Left renal pelvis (tissue), 4 donors: ENCODE measurements around the gene VIM. TPM values are rescaled to one million over a fixed set of nuclear protein-coding genes. Genes with fewer than 3 reads are reported as not detected.
A peak's percentile ranks its signal among the peaks of the same experiment; 100 is the strongest.

Experiments
- DNase-seq, 4 donors: peaks; one replicate each; pipeline ENCODE4 v3.0.0-alpha.2; 2013; ENCODE audit warnings: low read depth in 4 of 4, low spot score in 3 of 4
- polyA plus RNA-seq, 4 donors: library from polyadenylated mRNA; unstranded; fragments of 120-200 nt; gene quantifications; one replicate each; pipeline ENCODE4 v1.2.1, GENCODE V29; 2013; ENCODE audit not compliant: insufficient read length in 4 of 4

The VIM gene
- polyA plus RNA-seq, 4 donors, result 1,207 to 2,290 (median 1,301) TPM

DNA sequence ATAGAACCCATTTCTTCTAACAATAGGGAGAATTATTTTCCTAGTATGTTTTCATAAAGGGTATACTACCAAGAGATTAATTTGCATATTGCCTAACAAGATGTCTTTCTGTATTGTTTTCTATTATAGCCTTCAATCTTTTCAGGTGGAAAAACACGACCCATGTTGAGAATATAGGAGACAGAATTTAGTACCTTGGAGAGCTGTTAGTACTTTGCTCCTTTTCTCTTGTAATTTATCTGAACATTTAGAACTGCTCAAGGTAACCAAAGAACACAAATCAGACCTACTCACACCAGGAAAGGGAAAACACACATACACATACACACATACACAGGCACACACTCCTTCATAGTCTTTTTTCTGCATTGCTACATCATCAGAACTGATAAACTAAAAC, 18.7 kb upstream of the VIM start:
- no peak for DNase-seq

DNA sequence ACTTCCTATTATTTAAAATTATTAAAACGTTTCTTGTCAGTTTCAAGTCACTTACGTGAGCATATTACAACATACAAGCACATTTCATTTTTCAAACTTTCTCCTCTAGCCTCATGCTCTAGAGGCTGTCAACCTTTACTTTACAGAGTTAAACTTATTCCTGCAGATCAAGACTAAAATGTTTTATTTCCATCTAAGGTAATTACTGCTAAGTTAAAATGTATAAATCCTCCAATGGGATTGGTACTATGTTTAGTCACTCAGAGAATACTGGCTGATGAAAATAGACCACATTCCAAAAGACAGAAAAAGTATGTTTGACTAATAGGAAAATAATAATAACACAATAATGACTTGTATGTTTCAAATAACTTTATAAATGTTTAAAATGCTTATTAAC, 18.2 kb upstream of the VIM start:
- DNase-seq, result no peak

- DNase-seq, result no peak
These were observed 17.7 kb upstream of the VIM start for GRCh38 chr10:17210361-17210760.

DNA sequence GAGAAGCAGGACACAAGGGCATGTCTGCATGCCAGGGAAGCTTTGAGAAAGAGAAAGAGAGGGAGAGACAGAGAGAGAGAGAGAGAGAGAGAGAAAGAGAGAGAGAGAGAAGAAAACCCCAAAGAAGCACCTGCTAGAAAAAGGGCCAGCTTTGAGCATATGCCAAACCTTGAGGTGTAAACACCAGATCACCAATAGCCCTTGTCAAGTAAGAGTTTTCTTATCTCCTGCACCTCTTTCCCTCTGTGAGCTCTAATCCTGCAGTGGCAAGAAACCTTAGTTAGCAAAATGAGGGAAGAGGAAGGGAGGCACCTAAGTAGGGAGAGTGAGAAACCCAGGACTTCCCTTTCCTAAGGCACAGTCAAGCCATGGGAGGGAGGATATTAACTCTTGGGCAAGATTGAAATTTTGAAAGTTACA, 15.2 kb upstream of the VIM start:
- DNase-seq, result no peak

DNA sequence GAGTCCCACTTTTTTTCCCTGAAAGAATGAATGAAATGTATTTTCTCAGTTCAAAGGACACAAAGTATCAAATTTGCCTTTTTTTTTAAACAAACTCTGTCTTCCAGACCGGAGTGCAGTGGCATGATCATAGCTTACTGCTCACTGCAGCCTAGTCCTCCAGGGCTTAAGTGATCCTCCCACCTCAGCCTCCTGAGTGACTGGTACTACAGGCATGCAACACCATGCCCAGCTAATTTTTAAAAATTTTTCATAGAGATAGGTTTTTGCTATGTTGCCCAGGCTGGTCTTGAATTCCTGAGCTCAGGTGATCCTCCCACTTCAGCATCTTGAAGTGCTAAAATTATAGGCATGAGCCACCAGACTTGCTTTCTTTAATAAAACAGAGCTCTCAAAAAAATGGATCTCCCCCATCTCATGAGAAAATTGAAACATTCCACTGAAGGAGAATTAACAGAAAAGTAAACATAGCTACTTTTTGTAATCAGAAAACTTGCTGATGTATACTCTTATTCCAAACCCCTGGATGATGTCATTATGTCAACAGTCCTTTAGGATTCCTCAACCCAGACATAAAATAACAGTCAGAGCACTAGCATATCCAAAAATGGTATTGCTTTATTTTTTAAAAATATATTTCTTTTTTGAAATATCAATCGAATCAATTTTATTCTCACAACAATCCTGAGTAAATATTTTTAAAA, 14.2 kb upstream of the VIM start:
- no peak for DNase-seq

DNA sequence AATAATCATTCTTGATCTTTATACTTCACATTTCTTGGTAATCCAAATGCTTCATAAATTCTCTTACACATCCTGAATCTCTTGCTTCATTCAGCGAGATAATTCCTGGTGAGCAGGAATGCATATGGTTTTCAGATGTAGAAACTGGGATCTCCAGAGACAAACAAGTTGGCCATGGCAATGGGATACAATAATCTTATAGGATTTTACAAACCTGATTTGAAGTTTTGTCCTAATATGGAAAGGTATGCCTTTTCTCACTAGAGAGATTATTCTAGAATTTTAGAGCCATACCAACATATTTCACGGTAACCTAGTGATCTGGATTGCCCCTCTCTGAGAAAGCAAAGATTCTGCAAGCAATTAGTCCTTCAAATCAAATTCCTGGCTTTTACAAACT, 13.5 kb upstream of the VIM start:
- no peak for DNase-seq

- no peak for DNase-seq
These were observed 12.9 kb upstream of the VIM start for GRCh38 chr10:17214971-17215781.

GRCh38 chr10:17215782-17216122, 12.3 kb upstream of the VIM start:
- DNase-seq, result no peak

DNA sequence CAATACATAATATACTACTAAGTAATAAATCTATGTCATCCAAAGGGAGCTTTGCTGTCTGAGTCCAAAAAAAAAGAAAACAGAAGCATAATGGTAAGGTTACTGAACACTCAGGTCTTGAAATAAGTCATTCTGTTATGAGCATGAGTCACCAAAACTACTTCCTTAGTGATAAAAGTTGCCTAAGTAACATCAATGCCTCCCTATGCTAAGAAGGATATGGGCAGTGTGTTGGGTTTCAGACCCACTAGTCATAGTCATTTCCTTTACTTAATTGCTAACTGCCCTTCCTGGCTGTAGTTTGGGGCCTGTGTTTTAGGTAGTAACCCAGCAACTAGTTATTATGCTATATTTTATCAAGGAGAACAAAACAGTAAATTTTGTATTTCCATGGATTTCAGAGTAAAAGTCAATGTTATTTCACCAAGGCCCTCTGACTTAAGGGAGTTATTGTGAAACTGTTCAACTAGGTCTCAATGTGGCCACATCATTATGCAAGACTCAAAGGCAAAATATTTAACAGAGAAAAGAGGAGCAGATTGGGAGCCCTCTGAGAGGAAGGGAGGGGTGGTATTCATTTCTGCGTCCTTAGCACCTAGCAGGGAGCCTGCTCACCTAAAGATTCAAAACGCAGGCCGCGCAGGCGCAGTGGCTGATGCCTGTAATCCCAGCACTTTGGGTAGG, 11.7 kb upstream of the VIM start:
- DNase-seq, result no peak

- DNase-seq, result no peak
These were observed 11.1 kb upstream of the VIM start for GRCh38 chr10:17216901-17217395.

GRCh38 chr10:17217631-17218232, 10.3 kb upstream of the VIM start:
- no peak for DNase-seq

DNA sequence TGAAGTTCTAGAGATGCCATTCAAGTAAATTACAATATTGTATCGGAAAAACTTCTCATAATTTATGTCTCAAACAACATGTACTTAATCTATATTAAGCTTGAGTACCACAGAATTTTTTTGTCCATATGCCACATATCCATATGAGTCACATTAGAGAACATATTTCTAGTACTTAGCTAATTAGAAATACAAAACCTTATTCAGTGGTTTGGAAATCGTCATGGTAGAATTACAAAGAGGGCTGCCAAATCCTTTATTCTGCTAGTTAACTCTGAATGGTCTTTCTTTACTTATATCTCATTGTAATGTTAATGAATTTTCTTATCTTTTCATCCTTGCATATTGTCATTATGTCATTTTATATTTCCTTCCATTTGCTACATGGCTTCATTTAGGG, 9.0 kb upstream of the VIM start:
- DNase-seq, result no peak

DNA sequence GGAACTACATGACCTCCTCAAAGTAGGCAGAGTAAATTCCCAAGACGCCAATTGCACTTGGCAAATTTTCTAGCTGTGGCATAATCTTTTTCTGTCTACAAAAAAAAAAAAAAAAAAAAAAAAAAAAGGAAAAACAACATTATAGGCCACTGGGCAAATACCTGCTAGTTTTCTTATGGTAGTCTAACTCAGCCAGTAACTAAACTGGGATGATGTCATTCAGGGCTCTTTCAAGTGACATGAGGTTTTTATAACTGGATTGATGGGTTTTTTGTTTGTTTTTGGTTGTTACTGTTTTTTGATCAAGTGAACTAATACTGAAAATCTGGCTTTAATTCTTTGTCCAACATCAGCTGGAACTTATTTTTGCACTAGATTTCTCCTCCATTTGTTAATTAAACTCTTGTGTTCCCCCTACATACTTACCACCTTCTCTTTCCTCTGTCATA, 7.4 kb upstream of the VIM start:
- DNase-seq, result no peak

DNA sequence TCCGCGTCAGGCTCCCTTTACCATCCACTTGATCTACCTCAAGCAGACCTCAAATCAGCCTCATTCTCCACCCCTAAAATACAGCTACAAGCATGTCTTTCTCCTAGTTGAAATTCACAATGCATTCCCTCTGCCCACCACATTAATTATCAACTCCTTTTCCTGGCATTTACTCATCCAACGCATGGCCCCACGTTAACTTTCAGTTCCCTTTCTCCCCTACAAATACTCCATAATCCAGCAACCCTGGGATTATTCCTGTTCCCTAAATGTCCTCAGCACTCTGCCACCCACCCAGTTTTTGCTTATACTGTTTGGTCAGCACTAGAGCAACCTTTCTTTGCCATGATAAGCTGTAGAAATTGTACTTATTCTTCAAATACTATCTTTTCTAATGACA, 5.7 kb upstream of the VIM start:
- no peak for DNase-seq

DNA sequence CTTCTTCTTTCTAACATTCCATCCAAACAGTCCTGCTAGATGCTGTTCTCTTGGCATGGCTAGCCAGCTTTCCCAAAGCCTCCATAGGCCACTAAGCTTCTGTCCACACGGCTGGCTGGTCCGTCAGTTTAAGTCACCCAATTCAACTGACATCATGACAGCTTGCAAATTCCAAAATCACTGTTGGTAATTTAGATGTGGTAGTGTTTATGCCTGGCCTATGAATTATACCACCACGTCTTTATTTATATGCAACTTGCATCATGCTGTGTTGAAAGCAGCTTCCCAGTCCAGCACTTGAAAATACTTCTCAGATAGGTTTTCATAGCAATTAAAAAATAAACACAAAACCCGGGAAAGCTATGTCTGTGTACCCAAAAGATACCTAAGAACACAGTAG, 2.2 kb upstream of the VIM start:
- no peak for DNase-seq

DNA sequence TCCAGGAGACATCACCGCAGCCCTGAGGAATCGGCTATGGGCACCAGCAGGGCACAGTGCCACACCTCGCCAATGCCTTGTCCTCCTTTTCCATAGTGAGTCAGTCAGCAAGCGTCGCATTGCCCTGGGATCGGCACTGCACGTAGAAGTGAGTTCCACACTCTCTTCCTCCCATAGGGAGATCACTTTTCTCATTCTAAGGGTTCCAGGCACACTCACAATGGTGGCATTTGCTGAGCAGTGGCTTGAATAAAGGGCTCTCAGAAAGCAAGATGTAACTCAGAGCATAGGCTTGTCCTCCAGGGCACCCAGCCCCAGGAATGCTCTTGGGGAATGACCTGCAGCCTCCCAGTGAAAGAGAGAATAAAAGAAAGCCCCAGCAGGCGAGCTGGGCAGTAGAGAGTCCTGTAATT, 1.1 kb upstream of the VIM start:
- DNase-seq, result no peak

DNA sequence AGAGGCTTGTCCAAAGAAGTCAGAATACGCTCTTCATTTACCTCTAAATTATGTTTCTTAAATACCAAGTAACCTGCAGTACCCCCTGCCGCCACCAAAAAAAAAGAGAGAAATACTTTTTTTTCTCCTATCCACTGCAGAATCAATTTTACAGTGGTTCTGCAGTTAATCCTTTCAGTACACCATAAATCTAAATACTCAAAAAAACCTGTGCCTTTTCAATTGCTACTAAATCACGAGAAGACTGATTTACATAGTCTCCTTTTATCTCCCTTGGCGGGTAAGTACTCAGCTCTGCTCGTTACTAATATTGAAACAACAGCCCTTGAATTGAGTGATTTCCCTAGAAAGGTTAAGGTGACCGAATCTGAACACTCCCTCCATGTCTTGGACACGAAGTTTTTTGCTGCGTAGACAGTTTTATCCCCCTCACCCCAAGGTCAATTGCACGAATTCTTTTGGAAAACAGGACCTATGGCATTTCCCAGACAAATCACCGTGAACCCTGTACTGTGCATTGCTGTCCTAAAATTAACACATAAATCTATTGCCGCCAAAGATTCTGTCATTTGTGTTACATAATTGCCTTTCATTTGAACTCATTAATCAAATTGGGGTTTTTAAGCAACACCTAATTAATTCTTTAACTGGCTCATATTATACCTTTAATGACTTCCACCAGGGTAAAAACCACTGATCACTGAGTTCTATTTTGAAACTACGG, 512 bp upstream of the VIM start:
- peak in 3 of 4 donors; percentile 31 to 36 (median 33) for DNase-seq

DNA sequence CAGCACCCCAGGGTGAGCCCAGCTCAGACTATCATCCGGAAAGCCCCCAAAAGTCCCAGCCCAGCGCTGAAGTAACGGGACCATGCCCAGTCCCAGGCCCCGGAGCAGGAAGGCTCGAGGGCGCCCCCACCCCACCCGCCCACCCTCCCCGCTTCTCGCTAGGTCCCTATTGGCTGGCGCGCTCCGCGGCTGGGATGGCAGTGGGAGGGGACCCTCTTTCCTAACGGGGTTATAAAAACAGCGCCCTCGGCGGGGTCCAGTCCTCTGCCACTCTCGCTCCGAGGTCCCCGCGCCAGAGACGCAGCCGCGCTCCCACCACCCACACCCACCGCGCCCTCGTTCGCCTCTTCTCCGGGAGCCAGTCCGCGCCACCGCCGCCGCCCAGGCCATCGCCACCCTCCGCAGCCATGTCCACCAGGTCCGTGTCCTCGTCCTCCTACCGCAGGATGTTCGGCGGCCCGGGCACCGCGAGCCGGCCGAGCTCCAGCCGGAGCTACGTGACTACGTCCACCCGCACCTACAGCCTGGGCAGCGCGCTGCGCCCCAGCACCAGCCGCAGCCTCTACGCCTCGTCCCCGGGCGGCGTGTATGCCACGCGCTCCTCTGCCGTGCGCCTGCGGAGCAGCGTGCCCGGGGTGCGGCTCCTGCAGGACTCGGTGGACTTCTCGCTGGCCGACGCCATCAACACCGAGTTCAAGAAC, 1.1 kb downstream of the VIM start:
- DNase-seq, result peak; percentile 59 to 67 (median 65)

DNA sequence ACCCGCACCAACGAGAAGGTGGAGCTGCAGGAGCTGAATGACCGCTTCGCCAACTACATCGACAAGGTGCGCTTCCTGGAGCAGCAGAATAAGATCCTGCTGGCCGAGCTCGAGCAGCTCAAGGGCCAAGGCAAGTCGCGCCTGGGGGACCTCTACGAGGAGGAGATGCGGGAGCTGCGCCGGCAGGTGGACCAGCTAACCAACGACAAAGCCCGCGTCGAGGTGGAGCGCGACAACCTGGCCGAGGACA, 1.6 kb downstream of the VIM start:
- peak in 1 of 4 donors; percentile 48 for DNase-seq
